GM21528 (cell line): ENCODE results near the gene RGS7.
"Not testable (repeated sequence)": the region's sequence is repeated elsewhere in the genome, so short reads cannot be mapped to it uniquely, and the experiment has no call there.

Experiments used
- ATAC-seq: cut with Tn5 transposase; IDR thresholded peaks from one replicate; pipeline ENCODE4 v1.9.1; 2021; ENCODE audit warnings: mild to moderate bottlenecking, moderate library complexity; ENCODE audit not compliant: unreplicated experiment, low FRiP score

The RGS7 gene

GRCh38 chr1:240999826-241000225 is 357.2 kb downstream of the RGS7 start:
- ATAC-seq: no peak

GRCh38 chr1:240998441-240999015 is 358.5 kb downstream of the RGS7 start:
- ATAC-seq: no peak

GRCh38 chr1:240998024-240998423 is 359.0 kb downstream of the RGS7 start:
- no peak for ATAC-seq

- ATAC-seq: no peak
These were observed 364.0 kb downstream of the RGS7 start for GRCh38 chr1:240993004-240993403.

GRCh38 chr1:240991230-240991629 is 365.8 kb downstream of the RGS7 start:
- ATAC-seq: no peak

GRCh38 chr1:240987928-240988327 is 369.1 kb downstream of the RGS7 start:
- ATAC-seq: no peak

GRCh38 chr1:240985081-240985480 is 371.9 kb downstream of the RGS7 start:
- no peak for ATAC-seq

GRCh38 chr1:240980342-240980741 is 376.7 kb downstream of the RGS7 start:
- no peak for ATAC-seq

- no peak for ATAC-seq
These were observed 380.3 kb downstream of the RGS7 start for GRCh38 chr1:240976685-240977084.

GRCh38 chr1:240973875-240974274 is 383.1 kb downstream of the RGS7 start:
- ATAC-seq: no peak

- ATAC-seq: not testable (repeated sequence)
These were observed 384.9 kb downstream of the RGS7 start for GRCh38 chr1:240972059-240972458.

- ATAC-seq: no peak
These were observed 386.8 kb downstream of the RGS7 start for GRCh38 chr1:240970253-240970652.

GRCh38 chr1:240968864-240969263 is 388.1 kb downstream of the RGS7 start:
- ATAC-seq: no peak

- no peak for ATAC-seq
These were observed 389.8 kb downstream of the RGS7 start for GRCh38 chr1:240967070-240967724.

GRCh38 chr1:240965581-240966091 is 391.4 kb downstream of the RGS7 start:
- ATAC-seq: no peak

- no peak for ATAC-seq
These were observed 394.9 kb downstream of the RGS7 start for GRCh38 chr1:240962086-240962485.

GRCh38 chr1:240956424-240956823 is 400.6 kb downstream of the RGS7 start:
- no peak for ATAC-seq

- ATAC-seq: no peak
These were observed 401.0 kb downstream of the RGS7 start for GRCh38 chr1:240956020-240956419.

GRCh38 chr1:240947438-240948224 is 409.4 kb downstream of the RGS7 start:
- ATAC-seq: no peak

- ATAC-seq: no peak
These were observed 410.1 kb downstream of the RGS7 start for GRCh38 chr1:240946926-240947325.

- ATAC-seq: no peak
These were observed 414.1 kb downstream of the RGS7 start for GRCh38 chr1:240942901-240943300.
